ENCODE results near the gene LPIN1.

Gene LPIN1

DNA sequence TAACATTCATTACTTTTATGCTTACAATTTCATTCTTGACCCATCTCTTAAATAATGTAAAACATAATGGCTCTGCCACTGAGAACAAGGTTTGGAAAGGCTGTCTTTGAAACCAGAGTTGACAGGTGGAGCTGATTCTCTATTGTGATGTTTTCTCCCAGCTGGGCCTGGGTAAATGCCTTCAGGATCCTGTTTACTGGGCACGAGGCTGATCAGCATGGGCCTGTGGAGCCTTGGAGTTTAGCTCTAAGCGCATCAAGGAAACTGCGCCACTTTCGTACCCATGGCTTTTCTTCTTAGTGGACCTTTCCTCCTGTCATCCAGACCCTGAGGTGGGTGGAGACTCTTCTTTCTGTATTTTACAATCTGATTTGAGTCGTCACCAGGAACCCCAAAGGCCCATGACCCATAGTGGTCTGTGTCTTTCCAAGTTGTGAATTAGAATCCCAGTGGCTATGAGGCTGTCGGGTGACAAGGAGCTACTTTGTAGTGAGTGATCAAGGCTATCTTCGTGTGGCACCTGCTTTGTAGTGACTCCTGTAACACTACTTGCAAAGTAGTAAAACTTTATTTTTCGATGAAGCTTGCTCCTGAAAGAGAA, 123.1 kb downstream of the LPIN1 start:
- no peak for FAIRE-seq

DNA sequence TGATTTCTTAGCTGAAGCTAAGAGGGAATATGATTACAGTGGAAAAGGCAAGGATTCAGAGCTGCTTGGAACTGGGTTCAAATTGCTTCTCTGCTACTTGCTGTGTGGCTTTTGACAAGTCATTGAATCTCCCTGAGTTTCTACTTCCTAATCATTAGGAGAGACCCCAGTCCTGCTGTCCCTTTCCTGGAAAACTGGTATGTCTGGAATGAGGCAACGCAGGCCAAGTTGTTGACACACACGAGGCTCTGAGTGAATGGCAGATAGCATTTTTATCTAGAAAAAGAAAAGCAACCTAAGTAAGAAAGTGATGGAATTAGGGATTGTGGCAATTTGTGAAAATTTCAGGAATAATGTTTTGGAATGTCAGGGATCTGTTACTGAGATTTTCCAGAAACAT, 123.6 kb downstream of the LPIN1 start:
- no peak for FAIRE-seq

DNA sequence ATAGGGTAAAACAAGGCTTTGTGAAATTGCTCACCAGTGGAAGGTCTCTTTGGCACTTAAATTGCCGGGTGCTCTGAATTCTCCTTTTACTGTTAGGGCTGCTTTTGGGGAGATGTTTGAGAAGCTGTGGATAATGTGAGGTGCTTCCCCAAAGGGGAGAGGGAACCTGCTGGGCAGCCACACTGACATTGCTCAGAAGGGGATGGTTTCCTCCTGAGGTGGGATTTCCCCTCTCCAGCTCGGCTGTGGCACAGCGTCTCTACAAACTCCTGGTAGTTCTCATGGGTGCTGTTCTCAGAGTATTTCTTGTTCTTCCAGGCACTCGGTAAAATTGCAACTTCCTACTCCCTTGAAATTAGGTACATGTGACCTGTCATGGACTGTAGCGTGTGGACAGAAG, 124.2 kb downstream of the LPIN1 start:
- no peak for FAIRE-seq

- FAIRE-seq, result no peak
Measured at GRCh38 chr2:11871421-11871820, 125.0 kb downstream of the LPIN1 start.

GRCh38 chr2:11872247-11872947, 126.0 kb downstream of the LPIN1 start:
- no peak for FAIRE-seq

- no peak for FAIRE-seq
Measured at GRCh38 chr2:11872948-11873269, 126.5 kb downstream of the LPIN1 start.

GRCh38 chr2:11873356-11874154, 127.1 kb downstream of the LPIN1 start:
- no peak for FAIRE-seq

DNA sequence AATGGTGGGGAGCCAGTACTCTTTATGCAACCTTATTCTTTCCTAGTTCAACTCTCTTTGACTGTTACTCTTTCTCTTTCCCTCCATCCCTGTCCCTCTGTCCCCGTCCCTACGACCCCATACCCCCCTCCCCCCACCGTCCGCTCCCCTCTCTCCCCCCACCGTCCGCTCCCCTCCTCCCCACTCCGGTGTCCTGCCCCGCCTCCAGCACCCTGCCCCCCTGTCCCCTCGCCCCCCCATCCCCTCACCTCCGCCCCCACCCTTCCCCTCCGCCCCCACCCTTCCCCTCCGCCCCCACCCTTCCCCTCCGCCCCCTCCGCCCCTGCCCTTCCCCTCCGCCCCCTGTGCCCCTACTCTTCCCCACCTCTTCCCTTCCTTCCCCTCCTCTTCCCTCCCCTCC, 128.4 kb downstream of the LPIN1 start:
- FAIRE-seq, result no peak

GRCh38 chr2:11875481-11875880, 129.0 kb downstream of the LPIN1 start:
- no peak for FAIRE-seq

DNA sequence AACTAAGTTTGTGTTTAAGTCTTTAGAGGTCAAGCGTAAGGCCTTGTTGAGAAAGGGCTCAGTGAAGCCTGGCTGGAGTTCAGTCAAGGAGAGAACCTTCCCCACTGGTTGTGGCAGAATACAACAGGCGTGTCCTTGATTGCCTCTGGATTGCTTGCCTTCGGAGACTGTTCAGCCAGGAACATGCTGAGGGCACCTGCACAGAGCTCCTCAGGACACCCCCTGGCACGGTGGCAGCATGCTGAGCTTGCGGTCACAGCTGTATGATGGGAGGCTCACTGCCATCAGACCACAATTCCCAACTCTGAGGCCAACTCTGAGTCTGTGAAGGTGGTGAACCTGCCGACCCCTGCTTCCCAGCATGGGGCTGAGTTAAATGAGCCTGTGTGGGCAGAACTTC, 130.0 kb downstream of the LPIN1 start:
- no peak for FAIRE-seq

GRCh38 chr2:11876889-11877288, 130.5 kb downstream of the LPIN1 start:
- FAIRE-seq, result no peak

Measured in TTC549 (cell line).